Cardiac fibroblast (primary cell): ENCODE results near the gene ITGAL.

Source experiments
- DNase-seq, 2 donors: peaks; one replicate each; pipeline versions ENCODE4 v3.0.0 to v3.0.0-alpha.2; 2010; ENCODE audit warnings: low read depth in 2 of 2
- H3K4me3 ChIP-seq, 2 donors: replicated peaks in 1 of 2; 1 replicate in 1 of 2; 2 replicates in 1 of 2; pipeline ENCODE4 v1.5.1; 2011; ENCODE audit warnings: low read depth in 2 of 2, low read length in 2 of 2, mild to moderate bottlenecking in 2 of 2, moderate library complexity in 1 of 2
- CTCF ChIP-seq: IDR thresholded peaks from one replicate; pipeline ENCODE4 v1.5.1; 2011; ENCODE audit warnings: low read depth, mild to moderate bottlenecking, low read length, inconsistent platforms

The ITGAL gene

GRCh38 chr16:30569746-30570635 is 97.4 kb downstream of the ITGAL start:
- no peak for TF ChIP-seq CTCF
- no peak overlapping the region for H3K4me3 ChIP-seq
- no peak for DNase-seq

GRCh38 chr16:30570636-30571444 is 98.3 kb downstream of the ITGAL start:
- peak; percentile 25 to 36 for DNase-seq
- TF ChIP-seq CTCF, result no peak
- H3K4me3 ChIP-seq, result peak overlapping the region; percentile 63 to 71

- peak; percentile 97 to 99 for DNase-seq
- no peak for TF ChIP-seq CTCF
- peak within 1 kb of the TSS; percentile 63 to 71 for H3K4me3 ChIP-seq
These were observed 99.1 kb downstream of the ITGAL start, which contains the start of gene ZNF688 for GRCh38 chr16:30571445-30572322. TSS of gene ZNF688 (minus strand) at chr16:30571714. CDS start at chr16:30571629, 85 bp downstream.
